ENCODE measurements around the gene CANT1. TPM values are rescaled to one million over a fixed set of nuclear protein-coding genes. Genes with fewer than 3 reads are reported as not detected.

Gene CANT1
- total and polyA plus RNA-seq, 2 of the 13 experiments (the other 11 are each of a cell fraction or from before 2014, with no cell fraction given), result 34.1 to 42.1 TPM

DNA sequence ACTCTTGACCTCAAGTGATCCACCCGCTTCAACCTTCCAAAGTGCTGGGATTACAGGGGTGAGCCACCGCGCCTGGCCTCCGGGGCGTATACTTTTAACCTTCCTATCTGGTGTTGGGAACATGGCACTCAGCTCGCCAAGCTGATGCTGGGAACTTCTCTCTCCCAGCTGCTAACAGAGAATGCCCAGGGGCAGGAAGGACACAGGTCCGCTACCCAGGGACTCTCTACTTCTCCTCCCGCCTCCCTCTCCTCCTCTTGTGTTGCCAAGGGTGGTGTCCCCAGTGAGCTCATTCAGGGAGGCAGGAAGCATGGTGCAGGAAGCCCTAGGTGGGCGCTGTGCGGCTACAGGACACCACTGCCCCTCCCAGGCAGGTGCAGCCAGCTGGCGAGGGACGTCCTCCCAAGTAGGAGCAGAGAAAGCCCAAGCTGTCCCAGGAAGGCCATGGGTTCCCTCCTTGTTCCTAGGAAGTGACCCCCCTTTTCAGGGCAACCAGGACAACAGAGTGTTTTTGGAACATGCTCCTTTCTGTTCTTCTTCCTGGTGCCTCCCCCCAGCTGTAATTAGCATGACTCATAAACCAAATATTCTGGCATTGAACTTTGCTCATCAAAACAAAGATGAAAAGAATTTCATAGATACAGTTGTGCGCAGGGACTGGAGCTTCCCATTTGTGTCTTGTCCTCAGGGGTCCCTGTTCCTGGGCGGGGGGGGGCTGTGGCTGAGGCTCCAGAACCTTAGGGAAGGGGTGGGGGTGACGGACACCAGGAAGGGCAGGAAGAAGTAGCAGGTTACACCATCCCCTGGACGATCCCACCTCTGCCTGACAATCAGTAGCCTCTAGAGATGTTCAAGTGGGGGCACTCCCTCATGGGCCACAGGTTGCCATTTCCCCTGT, 17.1 kb upstream of the CANT1 start (continued):
- TF ChIP-seq ZNF331 (CRISPR knock-in tag; IDR thresholded peaks at IDR 0.05) (no peak; the same call in none of the 2 replicates), MXI1 (IDR thresholded peaks at IDR 0.05; ENCODE audit: borderline replicate concordance, low read depth, low read length) (peak; percentile 86; the same call in 2 of the 3 replicates), DMAP1 (CRISPR knock-in tag; IDR thresholded peaks at IDR 0.05) (peak; percentile 50; the same call in 1 of the 2 replicates), MAFF (IDR thresholded peaks at IDR 0.05; ENCODE audit: low read depth, low read length) (no peak), EP300 (IDR thresholded peaks at IDR 0.05; ENCODE audit: low read depth in 2 of 2, low read length in 2 of 2) (peak; percentile 75 to 94; a peak in 3 of 4 replicates), EP300 (CRISPR knock-in tag; IDR thresholded peaks at IDR 0.05; ENCODE audit: borderline replicate concordance) (peak; percentile 90), TOPORS (CRISPR knock-in tag; IDR thresholded peaks at IDR 0.05) (no peak), ONECUT2 (CRISPR knock-in tag; IDR thresholded peaks at IDR 0.05) (no peak), ZBTB42 (CRISPR knock-in tag; IDR thresholded peaks at IDR 0.05) (peak; percentile 50; the same call in 1 of the 2 replicates), TSC22D2 (CRISPR knock-in tag; IDR thresholded peaks at IDR 0.05; ENCODE audit: borderline replicate concordance) (peak; percentile 73; the same call in 1 of the 2 replicates), ZNF367 (CRISPR knock-in tag; IDR thresholded peaks at IDR 0.05; ENCODE audit: borderline replicate concordance) (no peak), ZNF484 (CRISPR knock-in tag; IDR thresholded peaks at IDR 0.05; ENCODE audit: borderline replicate concordance, low read depth) (no peak), MEIS1 (CRISPR knock-in tag; IDR thresholded peaks at IDR 0.05; ENCODE audit: borderline replicate concordance) (0 out of 2 replicates have a peak, but pooled peaks have one; percentile 28), ZNF577 (CRISPR knock-in tag; IDR thresholded peaks at IDR 0.05; ENCODE audit: borderline replicate concordance, low read depth) (no peak), TARDBP (CRISPR knock-in tag; IDR thresholded peaks at IDR 0.05) (peak; percentile 68), ZNF225 (CRISPR knock-in tag; IDR thresholded peaks at IDR 0.05) (no peak), BCL6 (CRISPR knock-in tag; IDR thresholded peaks at IDR 0.05) (peak; percentile 82), ZNF674 (CRISPR knock-in tag; IDR thresholded peaks at IDR 0.05; ENCODE audit: low read depth) (no peak), MTF2 (CRISPR knock-in tag; IDR thresholded peaks at IDR 0.05; ENCODE audit: borderline replicate concordance) (no peak)
- TF ChIP-seq, protein P1, sequence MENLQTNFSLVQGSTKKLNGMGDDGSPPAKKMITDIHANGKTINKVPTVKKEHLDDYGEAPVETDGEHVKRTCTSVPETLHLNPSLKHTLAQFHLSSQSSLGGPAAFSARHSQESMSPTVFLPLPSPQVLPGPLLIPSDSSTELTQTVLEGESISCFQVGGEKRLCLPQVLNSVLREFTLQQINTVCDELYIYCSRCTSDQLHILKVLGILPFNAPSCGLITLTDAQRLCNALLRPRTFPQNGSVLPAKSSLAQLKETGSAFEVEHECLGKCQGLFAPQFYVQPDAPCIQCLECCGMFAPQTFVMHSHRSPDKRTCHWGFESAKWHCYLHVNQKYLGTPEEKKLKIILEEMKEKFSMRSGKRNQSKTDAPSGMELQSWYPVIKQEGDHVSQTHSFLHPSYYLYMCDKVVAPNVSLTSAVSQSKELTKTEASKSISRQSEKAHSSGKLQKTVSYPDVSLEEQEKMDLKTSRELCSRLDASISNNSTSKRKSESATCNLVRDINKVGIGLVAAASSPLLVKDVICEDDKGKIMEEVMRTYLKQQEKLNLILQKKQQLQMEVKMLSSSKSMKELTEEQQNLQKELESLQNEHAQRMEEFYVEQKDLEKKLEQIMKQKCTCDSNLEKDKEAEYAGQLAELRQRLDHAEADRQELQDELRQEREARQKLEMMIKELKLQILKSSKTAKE (CRISPR knock-in tag; IDR thresholded peaks at IDR 0.05; ENCODE audit: borderline replicate concordance), result peak; percentile 63; the same call in 1 of the 2 replicates
- TF ChIP-seq, protein P2, sequence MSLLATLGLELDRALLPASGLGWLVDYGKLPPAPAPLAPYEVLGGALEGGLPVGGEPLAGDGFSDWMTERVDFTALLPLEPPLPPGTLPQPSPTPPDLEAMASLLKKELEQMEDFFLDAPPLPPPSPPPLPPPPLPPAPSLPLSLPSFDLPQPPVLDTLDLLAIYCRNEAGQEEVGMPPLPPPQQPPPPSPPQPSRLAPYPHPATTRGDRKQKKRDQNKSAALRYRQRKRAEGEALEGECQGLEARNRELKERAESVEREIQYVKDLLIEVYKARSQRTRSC (CRISPR knock-in tag; IDR thresholded peaks at IDR 0.05; ENCODE audit: low read depth), result no peak
- TF ChIP-seq, protein P3, sequence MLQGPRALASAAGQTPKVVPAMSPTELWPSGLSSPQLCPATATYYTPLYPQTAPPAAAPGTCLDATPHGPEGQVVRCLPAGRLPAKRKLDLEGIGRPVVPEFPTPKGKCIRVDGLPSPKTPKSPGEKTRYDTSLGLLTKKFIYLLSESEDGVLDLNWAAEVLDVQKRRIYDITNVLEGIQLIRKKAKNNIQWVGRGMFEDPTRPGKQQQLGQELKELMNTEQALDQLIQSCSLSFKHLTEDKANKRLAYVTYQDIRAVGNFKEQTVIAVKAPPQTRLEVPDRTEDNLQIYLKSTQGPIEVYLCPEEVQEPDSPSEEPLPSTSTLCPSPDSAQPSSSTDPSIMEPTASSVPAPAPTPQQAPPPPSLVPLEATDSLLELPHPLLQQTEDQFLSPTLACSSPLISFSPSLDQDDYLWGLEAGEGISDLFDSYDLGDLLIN (CRISPR knock-in tag; IDR thresholded peaks at IDR 0.05; ENCODE audit: borderline replicate concordance), result 0 out of 2 replicates have a peak, but pooled peaks have one; percentile 32
